Loucy (cell line): ENCODE results near the gene PDCD2L.

Source experiments
- EZH2phosphoT487 ChIP-seq: fragments of 200-600 bp; IDR thresholded peaks from 2 replicates; pipeline ENCODE4 v1.6.1; 2018; ENCODE audit warnings: antibody characterized with exemption, mild to moderate bottlenecking, moderate library complexity, borderline replicate concordance
- TF ChIP-seq, protein P1 (sequence below): fragments of 200-600 bp; sonication (generic); conservative IDR thresholded peaks from 2 replicates; pipeline ENCODE4 v1.5.1; 2014; ENCODE audit warnings: mild to moderate bottlenecking, antibody characterized with exemption, low read length

DNA sequence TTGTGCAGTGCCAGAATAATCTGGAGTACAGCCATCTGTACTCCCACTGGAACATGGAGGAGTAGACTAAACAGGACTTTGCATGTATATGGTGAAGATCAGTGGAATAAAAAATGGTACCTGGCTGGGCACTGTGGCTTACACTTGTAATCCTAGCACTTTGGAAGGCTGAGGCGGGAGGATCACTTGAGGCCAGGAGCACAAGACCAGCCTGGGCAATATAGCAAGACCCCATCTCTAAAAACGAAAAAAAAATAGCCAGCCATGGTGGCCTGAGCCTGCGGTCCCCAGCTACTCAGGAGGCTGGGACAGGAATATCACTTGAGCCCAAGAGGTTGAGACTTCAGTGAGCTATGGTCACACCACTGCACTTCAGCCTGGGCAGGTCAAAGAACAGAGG lies 44.0 kb downstream of the PDCD2L start:
- TF ChIP-seq, protein P1, sequence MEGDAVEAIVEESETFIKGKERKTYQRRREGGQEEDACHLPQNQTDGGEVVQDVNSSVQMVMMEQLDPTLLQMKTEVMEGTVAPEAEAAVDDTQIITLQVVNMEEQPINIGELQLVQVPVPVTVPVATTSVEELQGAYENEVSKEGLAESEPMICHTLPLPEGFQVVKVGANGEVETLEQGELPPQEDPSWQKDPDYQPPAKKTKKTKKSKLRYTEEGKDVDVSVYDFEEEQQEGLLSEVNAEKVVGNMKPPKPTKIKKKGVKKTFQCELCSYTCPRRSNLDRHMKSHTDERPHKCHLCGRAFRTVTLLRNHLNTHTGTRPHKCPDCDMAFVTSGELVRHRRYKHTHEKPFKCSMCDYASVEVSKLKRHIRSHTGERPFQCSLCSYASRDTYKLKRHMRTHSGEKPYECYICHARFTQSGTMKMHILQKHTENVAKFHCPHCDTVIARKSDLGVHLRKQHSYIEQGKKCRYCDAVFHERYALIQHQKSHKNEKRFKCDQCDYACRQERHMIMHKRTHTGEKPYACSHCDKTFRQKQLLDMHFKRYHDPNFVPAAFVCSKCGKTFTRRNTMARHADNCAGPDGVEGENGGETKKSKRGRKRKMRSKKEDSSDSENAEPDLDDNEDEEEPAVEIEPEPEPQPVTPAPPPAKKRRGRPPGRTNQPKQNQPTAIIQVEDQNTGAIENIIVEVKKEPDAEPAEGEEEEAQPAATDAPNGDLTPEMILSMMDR, result no peak
- TF ChIP-seq EZH2phosphoT487, result no peak
